T-helper 17 cell (primary cell): ENCODE measurements around the gene SCN1B. TPM values are rescaled to one million over a fixed set of nuclear protein-coding genes. Genes with fewer than 3 reads are reported as not detected.

ENCODE experiments used
- ATAC-seq: fragments of 150-1000 bp; cut with Tn5 transposase; 2 replicates; pipeline ENCODE4 v1.10.0; 2021; ENCODE audit warnings: mild to moderate bottlenecking, moderate library complexity
- DNase-seq, 3 donors: peaks; one replicate each; pipeline versions ENCODE4 v3.0.0 to v3.0.0-alpha.2; 2020 to 2021
- H3K9me3 ChIP-seq: one replicate; pipeline ENCODE4 v1.7.0; 2013; ENCODE audit warnings: low read length, mild to moderate bottlenecking; ENCODE audit not compliant: control insufficient read depth, poor library complexity, severe bottlenecking
- H3K27ac Mint-ChIP-seq: one replicate; pipeline ENCODE4 v1.8.0; 2022; ENCODE audit warnings: mild to moderate bottlenecking, moderate library complexity, mixed read lengths
- H3K27me3 Mint-ChIP-seq: one replicate; pipeline ENCODE4 v1.8.0; 2022; ENCODE audit warnings: mixed read lengths
- H3K36me3 Mint-ChIP-seq: one replicate; pipeline ENCODE4 v1.8.0; 2022; ENCODE audit warnings: low read depth, mixed read lengths
- H3K4me1 Mint-ChIP-seq: one replicate; pipeline ENCODE4 v1.8.0; 2022; ENCODE audit warnings: mild to moderate bottlenecking, mixed read lengths
- H3K4me3 Mint-ChIP-seq: one replicate; pipeline ENCODE4 v1.8.0; 2022; ENCODE audit warnings: mild to moderate bottlenecking, moderate library complexity, mixed read lengths
- total RNA-seq, 4 donors: library from RNA in 2 of 4; stranded (reverse) in 2 of 4; gene quantifications; one replicate each; pipeline ENCODE4 v1.2.3 and lab custom pipeline; 2022 to 2026

Gene SCN1B
- total RNA-seq, 2 donors from 2014 or later: 1.9 to 6.2 TPM

GRCh38 chr19:35015270-35015953, 14.9 kb upstream of the SCN1B start:
- Mint-ChIP-seq H3K27ac (peak overlapping the region; percentile 98), H3K4me1 (peaks cover 43% of the 10 kb centered on the region), H3K4me3 (no peak overlapping the region)

GRCh38 chr19:35015954-35016351, 14.3 kb upstream of the SCN1B start:
- H3K9me3 ChIP-seq: no peaks in the 10 kb centered on the region
- no peaks in the 10 kb centered on the region for H3K27me3 Mint-ChIP-seq
- peaks cover 44% of the 10 kb centered on the region for H3K4me1 Mint-ChIP-seq
- peaks cover 11% of the 10 kb centered on the region for H3K36me3 Mint-ChIP-seq
- no peak overlapping the region for H3K4me3 Mint-ChIP-seq
- peak overlapping the region; percentile 98 for H3K27ac Mint-ChIP-seq
- ATAC-seq: no peak
- no peak for DNase-seq

More at GRCh38 chr19:35015270-35015953, 14.9 kb upstream of the SCN1B start:
- no peaks in the 10 kb centered on the region for H3K9me3 ChIP-seq
- DNase-seq (no peak), ATAC-seq (no peak)
- H3K36me3 Mint-ChIP-seq: peaks cover 10% of the 10 kb centered on the region
- H3K27me3 Mint-ChIP-seq: no peaks in the 10 kb centered on the region

GRCh38 chr19:35017507-35017906, 12.8 kb upstream of the SCN1B start:
- Mint-ChIP-seq H3K4me1 (peaks cover 34% of the 10 kb centered on the region), H3K4me3 (no peak overlapping the region)

GRCh38 chr19:35018379-35018778, 11.9 kb upstream of the SCN1B start:
- ATAC-seq (no peak), DNase-seq (no peak)
- H3K4me1 Mint-ChIP-seq: peaks cover 27% of the 10 kb centered on the region
- H3K4me3 Mint-ChIP-seq: no peak overlapping the region
- peak overlapping the region; percentile 86 for H3K27ac Mint-ChIP-seq
- H3K27me3 Mint-ChIP-seq: no peaks in the 10 kb centered on the region
- H3K36me3 Mint-ChIP-seq: peaks cover 13% of the 10 kb centered on the region
- H3K9me3 ChIP-seq: no peaks in the 10 kb centered on the region

More at GRCh38 chr19:35017507-35017906, 12.8 kb upstream of the SCN1B start:
- Mint-ChIP-seq H3K27me3 (no peaks in the 10 kb centered on the region), H3K27ac (peak overlapping the region; percentile 86), H3K36me3 (peaks cover 13% of the 10 kb centered on the region)
- ATAC-seq: no peak
- no peaks in the 10 kb centered on the region for H3K9me3 ChIP-seq
- no peak for DNase-seq

GRCh38 chr19:35019144-35019543, 11.1 kb upstream of the SCN1B start:
- no peaks in the 10 kb centered on the region for H3K9me3 ChIP-seq
- no peak overlapping the region for H3K4me3 Mint-ChIP-seq
- ATAC-seq (no peak), DNase-seq (no peak)
- peaks cover 21% of the 10 kb centered on the region for H3K4me1 Mint-ChIP-seq
- H3K36me3 Mint-ChIP-seq: peaks cover 13% of the 10 kb centered on the region
- no peak overlapping the region for H3K27ac Mint-ChIP-seq
- H3K27me3 Mint-ChIP-seq: no peaks in the 10 kb centered on the region

GRCh38 chr19:35021016-35021415, 9.3 kb upstream of the SCN1B start:
- no peaks in the 10 kb centered on the region for H3K9me3 ChIP-seq
- Mint-ChIP-seq H3K27ac (peak overlapping the region; percentile 95), H3K27me3 (no peaks in the 10 kb centered on the region), H3K4me3 (no peak overlapping the region), H3K36me3 (peaks cover 13% of the 10 kb centered on the region), H3K4me1 (peaks cover 9% of the 10 kb centered on the region)
- no peak for DNase-seq
- no peak for ATAC-seq

- H3K9me3 ChIP-seq: no peaks in the 10 kb centered on the region
- ATAC-seq (no peak), DNase-seq (no peak)
- no peak overlapping the region for H3K4me3 Mint-ChIP-seq
- peaks cover 13% of the 10 kb centered on the region for H3K36me3 Mint-ChIP-seq
- H3K4me1 Mint-ChIP-seq: peaks cover 9% of the 10 kb centered on the region
- H3K27me3 Mint-ChIP-seq: no peaks in the 10 kb centered on the region
- no peak overlapping the region for H3K27ac Mint-ChIP-seq
Observed at GRCh38 chr19:35021596-35021995, 8.7 kb upstream of the SCN1B start.

- Mint-ChIP-seq H3K4me1 (peaks cover 7% of the 10 kb centered on the region), H3K27me3 (no peaks in the 10 kb centered on the region), H3K27ac (peak overlapping the region; percentile 70), H3K4me3 (no peak overlapping the region), H3K36me3 (peaks cover 11% of the 10 kb centered on the region)
- ATAC-seq (no peak), DNase-seq (no peak)
- no peaks in the 10 kb centered on the region for H3K9me3 ChIP-seq
Observed at GRCh38 chr19:35022460-35022859, 7.8 kb upstream of the SCN1B start.

GRCh38 chr19:35023428-35023827, 6.8 kb upstream of the SCN1B start:
- H3K4me1 Mint-ChIP-seq: peaks cover 9% of the 10 kb centered on the region
- no peak for DNase-seq
- no peak for ATAC-seq
- H3K9me3 ChIP-seq: no peaks in the 10 kb centered on the region
- peaks cover 10% of the 10 kb centered on the region for H3K36me3 Mint-ChIP-seq
- no peak overlapping the region for H3K4me3 Mint-ChIP-seq
- no peaks in the 10 kb centered on the region for H3K27me3 Mint-ChIP-seq
- no peak overlapping the region for H3K27ac Mint-ChIP-seq

- H3K9me3 ChIP-seq: no peaks in the 10 kb centered on the region
- peaks cover 10% of the 10 kb centered on the region for H3K4me1 Mint-ChIP-seq
- no peak overlapping the region for H3K27ac Mint-ChIP-seq
- ATAC-seq (no peak), DNase-seq (no peak)
- no peaks in the 10 kb centered on the region for H3K27me3 Mint-ChIP-seq
- H3K36me3 Mint-ChIP-seq: peaks cover 8% of the 10 kb centered on the region
- no peak overlapping the region for H3K4me3 Mint-ChIP-seq
Observed at GRCh38 chr19:35024095-35024494, 6.2 kb upstream of the SCN1B start.

- Mint-ChIP-seq H3K27me3 (no peaks in the 10 kb centered on the region), H3K4me3 (no peak overlapping the region), H3K36me3 (peaks cover 1% of the 10 kb centered on the region), H3K4me1 (peaks cover 6% of the 10 kb centered on the region), H3K27ac (no peak overlapping the region)
- H3K9me3 ChIP-seq: no peaks in the 10 kb centered on the region
- no peak for ATAC-seq
- DNase-seq: no peak
Observed at GRCh38 chr19:35025969-35026368, 4.3 kb upstream of the SCN1B start.

GRCh38 chr19:35026418-35026817, 3.9 kb upstream of the SCN1B start:
- H3K9me3 ChIP-seq: no peaks in the 10 kb centered on the region
- H3K27me3 Mint-ChIP-seq: peaks cover 4% of the 10 kb centered on the region
- peaks cover 3% of the 10 kb centered on the region for H3K36me3 Mint-ChIP-seq
- no peak overlapping the region for H3K4me3 Mint-ChIP-seq
- peaks cover 8% of the 10 kb centered on the region for H3K4me1 Mint-ChIP-seq
- DNase-seq (no peak), ATAC-seq (no peak)
- no peak overlapping the region for H3K27ac Mint-ChIP-seq

- H3K27ac Mint-ChIP-seq: no peak overlapping the region
- H3K4me1 Mint-ChIP-seq: peaks cover 11% of the 10 kb centered on the region
- ATAC-seq: no peak
- DNase-seq: no peak
- no peaks in the 10 kb centered on the region for H3K9me3 ChIP-seq
- no peak overlapping the region for H3K4me3 Mint-ChIP-seq
- H3K27me3 Mint-ChIP-seq: peaks cover 8% of the 10 kb centered on the region
- H3K36me3 Mint-ChIP-seq: peaks cover 4% of the 10 kb centered on the region
Observed at GRCh38 chr19:35027009-35027408, 3.3 kb upstream of the SCN1B start.
